IPS DF 4.7 (cell line): Measurements from ENCODE around the gene YY1.
"Not testable (repeated sequence)": the region's sequence is repeated elsewhere in the genome, so short reads cannot be mapped to it uniquely, and the experiment has no call there.

ENCODE experiments used
- DNase-seq: peaks from one replicate; pipeline ENCODE4 v3.0.0-alpha.2; 2013; ENCODE audit warnings: low spot score; ENCODE audit errors: extremely low read depth

Gene YY1

DNA sequence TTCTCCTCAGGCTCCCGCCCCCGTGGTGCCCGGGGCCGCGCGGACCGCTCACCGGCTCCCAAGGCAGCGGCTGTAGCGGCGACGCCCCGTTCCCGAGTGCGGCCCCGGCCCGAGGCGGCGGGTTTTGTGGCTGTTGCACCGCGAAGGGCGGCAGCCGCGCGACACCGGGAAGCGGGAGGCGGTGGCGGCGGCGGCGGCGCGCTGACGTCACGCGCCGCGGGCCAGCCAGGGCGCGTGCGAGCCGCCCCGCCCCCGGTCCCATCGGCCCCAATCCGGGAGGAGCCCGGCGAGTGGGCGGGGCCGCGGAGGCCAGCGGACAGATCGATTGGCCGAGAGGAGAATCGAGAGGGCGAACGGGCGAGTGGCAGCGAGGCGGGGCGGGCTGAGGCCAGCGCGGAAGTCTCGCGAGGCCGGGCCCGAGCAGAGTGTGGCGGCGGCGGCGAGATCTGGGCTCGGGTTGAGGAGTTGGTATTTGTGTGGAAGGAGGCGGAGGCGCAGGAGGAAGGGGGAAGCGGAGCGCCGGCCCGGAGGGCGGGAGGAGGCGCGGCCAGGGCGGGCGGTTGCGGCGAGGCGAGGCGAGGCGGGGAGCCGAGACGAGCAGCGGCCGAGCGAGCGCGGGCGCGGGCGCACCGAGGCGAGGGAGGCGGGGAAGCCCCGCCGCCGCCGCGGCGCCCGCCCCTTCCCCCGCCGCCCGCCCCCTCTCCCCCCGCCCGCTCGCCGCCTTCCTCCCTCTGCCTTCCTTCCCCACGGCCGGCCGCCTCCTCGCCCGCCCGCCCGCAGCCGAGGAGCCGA lies at the start of gene YY1:
Gene YY1, plus strand, starts transcription at position 726 of the 792 bp plus-strand sequence. CDS start 101 bp downstream, outside the sequence.
- no peak for DNase-seq

- DNase-seq = no peak
These were observed 48.8 kb upstream of the YY1 start for GRCh38 chr14:100190126-100190525.

GRCh38 chr14:100191584-100192249 lies 47.2 kb upstream of the YY1 start:
- DNase-seq = no peak

DNA sequence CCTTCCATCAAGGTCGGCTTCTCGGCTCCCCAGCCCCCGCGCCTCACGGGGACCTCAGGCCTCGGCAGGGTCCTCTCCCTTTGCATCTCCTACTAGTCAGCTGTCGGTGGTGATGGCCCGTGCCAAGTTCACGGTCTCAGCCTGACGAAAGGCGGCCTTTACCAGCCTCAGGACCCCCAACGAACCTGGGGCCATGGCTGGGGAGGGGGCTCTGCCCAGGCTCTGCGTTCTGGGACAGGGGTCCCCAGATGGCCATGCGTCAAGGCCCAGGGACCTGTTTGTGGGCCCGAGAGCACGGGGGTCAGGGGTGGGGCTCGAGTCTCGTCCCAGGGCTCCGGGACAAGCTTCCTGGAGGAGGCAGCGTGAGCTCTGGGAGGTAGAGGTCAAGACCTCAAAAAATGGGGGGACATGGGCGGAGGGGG lies 46.7 kb upstream of the YY1 start:
- no peak for DNase-seq

DNA sequence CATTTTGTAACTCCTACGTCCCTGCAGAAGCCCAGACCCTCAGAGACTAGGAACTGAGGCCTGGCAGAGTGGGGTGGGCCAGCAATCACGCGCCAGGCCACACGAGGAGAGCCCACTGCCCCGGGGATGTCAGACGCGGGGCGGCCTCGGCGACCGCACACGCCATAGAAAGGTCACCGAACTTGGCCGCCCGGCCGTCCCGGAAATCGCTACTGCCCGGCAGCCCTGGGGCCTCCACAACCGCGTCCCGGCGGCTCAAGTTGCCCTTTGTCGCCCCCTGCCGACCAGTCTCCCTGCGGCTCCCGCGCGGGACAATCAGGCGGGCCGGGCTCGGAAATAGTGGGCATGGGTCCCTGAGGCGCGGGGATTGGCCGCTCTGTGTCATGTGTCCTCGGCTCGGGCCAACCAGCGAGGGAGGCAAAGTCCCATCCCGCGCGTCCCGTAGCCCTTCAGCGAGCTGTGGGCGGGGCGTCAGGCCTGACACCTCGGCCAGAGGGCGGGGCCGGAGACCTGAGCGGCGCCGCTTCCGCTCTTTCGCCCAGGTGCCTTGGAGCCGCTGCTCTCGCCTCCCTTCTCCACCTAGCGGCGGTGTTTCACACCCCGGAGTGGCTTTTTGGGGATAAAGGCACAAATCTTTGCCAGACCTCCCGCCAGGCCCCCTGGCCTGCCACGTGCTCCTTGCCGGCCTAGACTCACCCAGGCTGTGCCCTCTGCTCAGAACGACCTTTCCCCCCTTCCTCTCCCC lies 46.1 kb upstream of the YY1 start:
- peak; percentile 90 for DNase-seq

DNA sequence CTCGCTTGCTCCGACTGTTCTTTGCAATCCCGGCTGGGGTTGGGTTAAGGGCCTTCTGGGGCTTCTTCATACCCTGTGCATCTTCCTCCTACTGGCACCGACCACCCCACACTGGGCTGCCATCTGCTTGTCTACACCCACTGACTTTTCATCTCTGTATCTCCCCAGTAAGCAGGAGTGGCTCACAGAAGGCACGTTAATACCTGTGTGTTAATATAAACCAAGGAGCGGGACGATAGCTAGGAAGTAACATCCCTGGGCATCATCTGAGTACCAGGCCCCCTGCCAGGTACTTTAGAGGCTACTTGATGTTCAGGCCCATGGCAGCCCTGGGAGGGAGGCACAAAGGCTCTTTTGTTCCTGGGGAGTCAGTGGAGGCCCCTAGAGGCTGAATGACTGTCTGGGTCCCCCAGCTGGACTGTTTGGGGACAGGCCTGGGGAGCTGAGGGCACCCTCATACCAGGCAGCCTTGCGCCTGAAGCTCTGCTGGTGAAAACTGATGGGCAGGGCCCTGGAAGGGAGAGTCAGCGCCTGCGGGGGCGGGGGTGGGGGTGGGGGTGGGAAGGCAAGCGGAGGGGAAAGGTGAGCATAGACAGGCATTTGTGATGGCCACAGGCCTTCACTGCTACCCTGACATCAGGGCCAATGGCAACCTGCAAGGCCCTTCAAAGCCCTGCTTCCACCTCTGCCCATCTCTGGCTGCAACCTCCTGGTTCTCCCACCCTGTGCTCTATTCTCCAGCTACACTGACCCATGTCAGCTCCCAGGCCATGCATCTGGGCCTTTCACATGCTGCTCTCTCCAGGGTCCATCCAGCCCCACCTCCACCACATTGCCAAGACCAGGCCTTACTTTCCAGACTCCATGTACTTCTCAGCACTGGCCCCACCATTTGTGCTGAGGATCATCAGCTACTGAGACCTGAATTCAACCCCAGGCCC lies 45.3 kb upstream of the YY1 start:
- DNase-seq = no peak

DNA sequence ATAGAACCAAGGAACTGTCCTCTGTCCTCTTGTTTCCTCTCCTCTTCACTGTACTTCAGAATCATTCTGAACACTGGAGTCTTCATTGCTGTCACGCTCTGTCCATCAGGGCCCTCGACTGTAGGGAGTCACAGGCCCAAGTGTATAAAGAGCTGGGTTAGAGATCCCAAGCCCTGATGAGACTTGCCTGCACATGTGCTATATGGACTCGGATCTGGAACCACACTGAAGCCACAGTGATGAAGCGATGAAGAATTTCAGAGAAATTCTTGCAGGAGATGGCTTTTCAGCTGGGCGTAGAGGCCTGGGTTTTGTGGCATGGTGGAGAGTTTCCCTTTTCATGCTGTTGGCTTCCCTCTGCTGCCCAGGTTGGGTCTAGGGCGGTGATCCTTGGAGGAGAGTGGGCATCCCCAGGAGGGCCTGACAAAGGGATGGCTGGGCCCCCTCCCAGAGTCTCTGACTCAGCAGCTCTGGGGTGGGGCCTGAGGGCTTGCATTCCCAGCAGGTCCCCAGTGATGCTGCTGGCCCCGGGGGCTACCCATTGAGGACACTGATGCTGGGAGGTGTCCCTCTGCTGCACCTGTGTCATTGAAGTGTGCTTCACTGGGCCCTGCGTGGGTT lies 39.6 kb upstream of the YY1 start:
- DNase-seq = no peak

DNA sequence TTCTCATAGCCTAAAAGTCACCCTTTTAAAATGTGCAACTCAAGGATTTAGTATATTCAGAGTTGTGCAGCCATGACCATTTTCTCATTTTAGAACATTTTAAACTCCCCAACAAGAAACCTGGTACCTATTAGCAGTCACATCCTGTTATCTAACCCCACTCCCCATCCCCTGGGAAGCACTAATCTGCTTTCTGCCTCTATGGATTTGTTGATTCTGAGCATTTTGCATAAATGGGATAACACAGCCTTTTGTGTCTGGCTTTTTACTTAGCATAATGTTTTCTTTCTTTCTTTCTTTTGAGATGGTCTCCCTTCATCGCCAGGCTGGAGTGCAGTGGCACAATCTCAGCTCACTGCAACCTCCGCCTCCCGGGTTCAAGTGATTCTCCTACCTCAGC lies 38.6 kb upstream of the YY1 start:
- no peak for DNase-seq

DNA sequence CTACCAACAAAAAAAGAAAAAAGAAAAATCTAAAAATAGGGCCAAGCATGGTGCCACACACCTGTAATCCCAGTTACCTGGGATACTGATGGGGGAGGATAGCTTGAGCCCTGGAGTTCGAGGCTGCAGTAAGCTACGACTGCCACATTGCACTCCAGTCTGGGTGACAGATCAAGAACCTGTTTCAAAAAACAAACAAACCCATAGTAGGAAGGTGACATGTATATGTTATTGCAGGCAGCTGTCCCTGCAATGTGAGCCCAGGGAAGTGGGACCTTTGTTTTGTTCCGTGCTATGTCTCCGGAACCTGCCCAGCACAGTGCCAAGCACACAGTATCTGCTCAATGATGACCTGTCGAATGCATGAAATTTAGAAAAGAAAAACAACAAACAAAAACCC lies 37.2 kb upstream of the YY1 start:
- DNase-seq = no peak

DNA sequence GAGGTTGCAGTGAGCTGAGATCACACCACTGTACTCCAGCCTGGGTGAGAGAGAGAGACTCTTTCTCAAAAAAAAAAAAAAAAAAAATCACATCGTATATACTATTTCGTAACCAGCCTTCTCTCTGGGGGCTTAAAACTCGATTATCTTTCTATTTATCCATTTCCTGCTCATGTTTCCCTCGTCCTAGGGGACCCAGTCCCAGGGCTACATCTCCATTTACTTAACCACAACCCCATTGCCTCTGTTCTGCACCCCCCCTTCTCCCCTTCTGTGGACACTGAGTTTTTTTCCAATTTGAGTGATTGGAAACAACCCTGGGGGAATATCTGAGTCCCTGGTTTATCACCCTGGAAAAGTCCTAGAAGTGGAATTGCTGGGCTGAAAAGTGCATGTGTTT lies 36.2 kb upstream of the YY1 start:
- DNase-seq = no peak

GRCh38 chr14:100203146-100203545 lies 35.8 kb upstream of the YY1 start:
- no peak for DNase-seq

- no peak for DNase-seq
These were observed 34.7 kb upstream of the YY1 start for GRCh38 chr14:100203962-100204834.

GRCh38 chr14:100204835-100205167 lies 34.1 kb upstream of the YY1 start:
- DNase-seq = not testable (repeated sequence)

DNA sequence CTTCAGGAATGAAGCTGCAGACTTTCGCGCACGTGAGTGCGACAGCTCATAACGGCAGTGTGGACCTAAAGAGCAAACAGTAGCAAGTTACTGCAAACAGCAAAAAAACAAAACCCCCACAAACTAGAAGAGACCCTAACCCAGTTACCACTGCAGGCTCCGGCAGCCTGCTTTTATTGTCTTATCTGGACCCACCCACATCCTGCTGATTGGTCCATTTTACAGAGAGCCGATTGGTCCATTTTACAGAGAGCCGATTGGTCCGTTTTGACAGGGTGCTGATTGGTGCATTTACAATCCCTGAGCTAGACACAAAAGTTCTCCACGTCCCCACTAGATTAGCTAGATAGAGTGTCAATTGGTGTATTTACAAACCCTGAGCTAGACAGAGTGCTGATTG lies 31.4 kb upstream of the YY1 start:
- not testable (repeated sequence) for DNase-seq

GRCh38 chr14:100208136-100208535 lies 30.8 kb upstream of the YY1 start:
- DNase-seq = not testable (repeated sequence)

DNA sequence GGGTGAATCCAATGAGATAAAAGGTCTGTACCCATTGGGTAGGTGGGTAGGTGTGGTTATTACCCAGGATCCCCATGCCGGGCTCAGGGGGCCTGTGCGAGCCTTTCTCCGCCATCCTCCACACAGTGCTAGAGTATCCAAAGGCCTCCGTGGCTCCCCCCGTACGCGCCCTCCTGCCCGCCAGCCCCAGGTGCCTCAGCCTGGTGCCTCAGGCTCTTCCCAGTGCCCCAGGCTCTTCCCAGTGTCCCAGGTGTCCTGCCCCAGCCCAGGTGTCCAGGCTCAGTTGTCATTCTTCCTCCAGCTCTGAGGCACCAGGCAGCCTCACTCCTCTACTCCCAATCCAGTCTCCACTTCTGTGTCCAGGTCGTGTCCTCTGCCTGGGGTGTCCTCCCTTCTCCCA lies 27.6 kb upstream of the YY1 start:
- no peak for DNase-seq

DNA sequence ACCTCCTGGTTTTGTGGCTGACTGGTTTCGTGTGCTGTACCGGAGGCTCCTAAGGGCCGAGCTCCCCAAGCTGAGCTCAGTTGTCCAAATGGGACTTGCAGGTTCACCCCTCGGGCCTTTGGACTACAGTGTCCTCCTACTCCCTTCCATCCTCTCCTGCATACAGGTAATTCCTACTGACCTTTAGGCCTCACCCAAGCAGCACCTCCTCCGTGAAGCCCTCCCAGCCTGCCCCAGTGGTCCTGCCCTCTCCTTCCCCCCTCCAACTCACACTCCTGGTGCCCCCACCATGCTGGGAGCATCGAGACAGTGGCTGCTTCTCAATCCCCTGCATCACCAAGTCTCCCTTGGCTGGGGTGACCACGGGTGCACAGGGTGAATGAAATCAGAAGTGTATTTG lies 27.1 kb upstream of the YY1 start:
- no peak for DNase-seq

DNA sequence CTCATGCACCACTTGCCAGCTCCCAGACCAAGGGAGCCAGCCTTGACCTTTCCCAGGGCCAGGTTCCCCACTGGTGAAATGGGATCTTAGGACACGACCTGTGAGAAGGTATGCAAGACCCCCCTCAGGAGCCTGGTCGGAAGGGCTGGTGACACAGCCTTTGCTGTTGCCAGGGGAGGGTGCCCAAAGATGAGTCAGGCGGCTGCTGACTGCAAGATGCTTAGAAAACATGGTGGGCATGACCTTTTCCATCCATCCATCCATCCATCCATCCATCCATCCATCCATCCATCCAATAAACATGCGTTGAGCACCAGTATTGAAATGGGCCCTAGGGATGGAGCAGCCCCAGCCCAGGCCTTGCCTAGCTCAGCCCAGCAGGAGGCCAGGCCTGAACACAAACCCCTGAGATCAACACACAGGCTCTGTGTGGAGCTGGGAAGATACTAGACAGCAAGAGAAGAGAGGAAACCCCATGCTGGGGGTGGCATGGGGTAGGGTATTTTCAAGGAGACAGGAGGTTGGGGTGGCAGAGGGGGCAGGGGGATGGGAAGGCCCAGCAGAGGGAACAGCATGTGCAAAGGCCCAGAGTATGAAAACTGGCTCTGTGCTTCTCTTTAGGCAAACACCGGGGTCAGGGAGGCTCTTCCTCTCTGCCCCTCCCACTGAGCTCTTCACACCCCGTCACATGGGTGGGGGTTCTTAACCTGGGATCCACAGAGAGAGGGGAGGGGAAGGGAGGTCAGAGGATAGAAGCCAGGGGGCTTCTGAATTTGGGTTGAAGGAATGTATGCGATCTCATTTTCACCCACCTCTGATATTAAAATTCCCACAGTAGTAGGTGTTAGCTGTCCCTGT lies 26.2 kb upstream of the YY1 start:
- no peak for DNase-seq

- DNase-seq = no peak
These were observed 25.4 kb upstream of the YY1 start for GRCh38 chr14:100213587-100213955.
